Measurements from ENCODE around the gene ZNF773. TPM values are rescaled to one million over a fixed set of nuclear protein-coding genes. Genes with fewer than 3 reads are reported as not detected.
"Not testable (repeated sequence)": the region's sequence is repeated elsewhere in the genome, so short reads cannot be mapped to it uniquely, and the experiment has no call there.

The ZNF773 gene
- total RNA-seq, 4 donors from 2014 or later, result 2.6 to 31.8 (median 16.0) TPM

GRCh38 chr19:57511484-57511883 lies 11.7 kb downstream of the ZNF773 start:
- H3K9me3 ChIP-seq, result peaks cover 0 to 96% (median 29%) of the 10 kb centered on the region in 4 donors
- no peak for DNase-seq (ENCODE audit: low spot score in 2 of 2)
- no peak for TF ChIP-seq EP300 (IDR thresholded peaks at IDR 0.05)
- no peak for TF ChIP-seq POLR2A (IDR thresholded peaks at IDR 0.05)
- no peak for TF ChIP-seq CTCF (IDR thresholded peaks at IDR 0.05)
- no peaks in the 10 kb centered on the region for H3K27me3 ChIP-seq
- H3K27ac ChIP-seq, result no peak overlapping the region
- H3K4me3 ChIP-seq, result no peak overlapping the region
- no peaks in the 10 kb centered on the region for H3K4me1 ChIP-seq
- peaks cover 0 to 88% (median 11%) of the 10 kb centered on the region in 3 donors for H3K36me3 ChIP-seq

GRCh38 chr19:57512845-57513244 lies 13.1 kb downstream of the ZNF773 start:
- Histone ChIP-seq H3K9me3 (peaks cover 0 to 92% (median 24%) of the 10 kb centered on the region in 4 donors), H3K36me3 (peaks cover 0 to 88% (median 0%) of the 10 kb centered on the region in 3 donors), H3K4me1 (no peaks in the 10 kb centered on the region), H3K4me3 (no peak overlapping the region), H3K27ac (no peak overlapping the region), H3K27me3 (no peaks in the 10 kb centered on the region)
- TF ChIP-seq EP300 (IDR thresholded peaks at IDR 0.05), result no peak
- no peak for TF ChIP-seq POLR2A (IDR thresholded peaks at IDR 0.05)
- no peak for TF ChIP-seq CTCF (IDR thresholded peaks at IDR 0.05)
- WGBS, 2 donors, result 90 to 93% methylated on average over 6 of the region's 6 CpGs
- DNase-seq (ENCODE audit: low spot score in 2 of 2), result no peak

- H3K27me3 ChIP-seq, result no peaks in the 10 kb centered on the region
- H3K27ac ChIP-seq, result no peak overlapping the region
- no peak overlapping the region for H3K4me3 ChIP-seq
- no peak for DNase-seq (ENCODE audit: low spot score in 2 of 2)
- TF ChIP-seq CTCF (IDR thresholded peaks at IDR 0.05) (no peak), POLR2A (IDR thresholded peaks at IDR 0.05) (no peak), EP300 (IDR thresholded peaks at IDR 0.05) (no peak)
- H3K9me3 ChIP-seq, result peaks cover 0 to 87% (median 20%) of the 10 kb centered on the region in 4 donors
- 85 to 87% methylated on average over 5 of the region's 5 CpGs for WGBS, 2 donors
- H3K4me1 ChIP-seq, result no peaks in the 10 kb centered on the region
- H3K36me3 ChIP-seq, result peaks cover 0 to 79% (median 0%) of the 10 kb centered on the region in 3 donors
Observed at GRCh38 chr19:57515255-57515654, 15.5 kb downstream of the ZNF773 start.

- Histone ChIP-seq H3K36me3 (peaks cover 0 to 61% (median 0%) of the 10 kb centered on the region in 3 donors), H3K9me3 (peaks cover 0 to 69% (median 10%) of the 10 kb centered on the region in 4 donors)
- H3K4me1 ChIP-seq; H3K27ac ChIP-seq; H3K27me3 ChIP-seq; DNase-seq (ENCODE audit: low spot score in 2 of 2); H3K4me3 ChIP-seq: not testable (repeated sequence)
- 73 to 75% methylated on average over 4 of the region's 4 CpGs for WGBS, 2 donors
Observed at GRCh38 chr19:57518021-57518420, 18.3 kb downstream of the ZNF773 start.

- Histone ChIP-seq H3K27ac (peak within 1 kb of the TSS; percentile 49 to 83 (median 80)), H3K36me3 (peaks cover 0 to 37% (median 3%) of the 10 kb centered on the region in 3 donors), H3K27me3 (no peaks in the 10 kb centered on the region), H3K4me3 (peak within 1 kb of the TSS; percentile 60 to 82 (median 67)), H3K9me3 (peaks cover 0 to 46% (median 7%) of the 10 kb centered on the region in 4 donors), H3K4me1 (peaks cover 0 to 18% (median 5%) of the 10 kb centered on the region in 4 donors)
- WGBS, 2 donors, result 4 to 5% methylated on average over 42 to 56 of the region's 64 CpGs
- peak; percentile 64 to 80 for DNase-seq (ENCODE audit: low spot score in 2 of 2)
- peak in 1 of 5 experiments; percentile 33 for TF ChIP-seq CTCF (IDR thresholded peaks at IDR 0.05)
- peak in 1 of 2 donors; percentile 74 for TF ChIP-seq EP300 (IDR thresholded peaks at IDR 0.05)
- TF ChIP-seq POLR2A (IDR thresholded peaks at IDR 0.05), result no peak
Observed at GRCh38 chr19:57527136-57527881, 27.6 kb downstream of the ZNF773 start, which contains the start of gene ZNF549. TSS of gene ZNF549 (plus strand) at chr19:57527356. CDS start at chr19:57527574, 218 bp downstream.
